ENCODE measurements around the gene FASTKD3.

The FASTKD3 gene

DNA sequence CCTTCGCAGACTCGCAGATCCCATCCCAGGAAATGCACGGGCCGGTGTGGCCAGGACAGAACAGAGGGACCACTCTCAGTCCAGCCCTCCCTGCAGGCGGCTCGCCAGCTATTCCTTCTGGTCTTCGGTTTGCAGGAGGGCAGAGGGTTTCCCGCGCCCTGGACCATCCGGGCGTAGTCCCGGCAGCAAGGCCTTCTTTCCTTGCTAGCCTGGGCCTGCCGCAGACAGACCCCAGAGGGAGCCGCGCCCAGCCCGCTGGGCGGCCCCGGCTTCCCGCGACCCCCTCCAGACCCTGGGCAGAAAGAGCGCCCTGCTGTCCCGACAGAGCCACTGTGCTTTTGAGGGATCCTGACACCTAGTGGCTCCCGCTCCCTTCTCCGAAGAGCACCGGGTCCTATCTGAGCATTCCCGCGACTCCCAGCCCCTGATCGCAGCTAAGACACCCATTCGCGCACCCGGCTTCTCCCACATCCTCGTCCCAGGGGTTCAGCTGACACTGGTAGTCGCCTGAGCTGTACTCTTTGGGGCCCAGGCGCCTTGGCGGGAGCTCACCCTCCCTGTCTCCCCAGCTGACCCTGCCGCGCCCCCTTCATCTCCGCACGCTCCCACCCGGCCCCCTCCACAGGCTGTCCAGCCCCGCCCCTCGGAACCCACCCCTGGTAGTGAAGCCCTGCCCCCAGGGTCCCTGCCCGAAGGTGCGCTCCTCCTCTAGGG is 19.0 kb downstream of the FASTKD3 start:
- peak in 1 of 2 donors; percentile 3 for DNase-seq (ENCODE audit: low read depth in 2 of 2)

- no peak for DNase-seq (ENCODE audit: low read depth in 2 of 2)
Observed at GRCh38 chr5:7848296-7848695, 20.5 kb downstream of the FASTKD3 start.

DNA sequence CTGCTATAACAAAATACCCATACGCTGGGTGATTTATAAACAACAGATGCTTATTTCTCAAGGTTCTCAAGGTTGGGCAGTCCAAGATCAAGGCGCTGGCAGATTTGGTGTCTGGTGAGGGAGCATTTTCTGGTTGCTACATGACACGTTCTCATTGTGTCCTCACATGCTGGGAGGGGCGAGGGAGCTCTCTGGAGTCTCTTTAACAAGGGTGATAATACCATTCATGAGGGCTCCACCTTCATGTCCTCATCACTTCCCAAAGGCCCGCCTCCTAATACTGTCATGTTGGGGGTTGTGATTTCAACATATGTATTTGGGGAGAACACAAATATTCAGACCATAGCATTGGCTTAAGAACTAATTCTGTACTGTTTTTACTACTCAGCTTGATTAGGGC is 22.5 kb downstream of the FASTKD3 start:
- no peak for DNase-seq (ENCODE audit: low read depth in 2 of 2)

DNA sequence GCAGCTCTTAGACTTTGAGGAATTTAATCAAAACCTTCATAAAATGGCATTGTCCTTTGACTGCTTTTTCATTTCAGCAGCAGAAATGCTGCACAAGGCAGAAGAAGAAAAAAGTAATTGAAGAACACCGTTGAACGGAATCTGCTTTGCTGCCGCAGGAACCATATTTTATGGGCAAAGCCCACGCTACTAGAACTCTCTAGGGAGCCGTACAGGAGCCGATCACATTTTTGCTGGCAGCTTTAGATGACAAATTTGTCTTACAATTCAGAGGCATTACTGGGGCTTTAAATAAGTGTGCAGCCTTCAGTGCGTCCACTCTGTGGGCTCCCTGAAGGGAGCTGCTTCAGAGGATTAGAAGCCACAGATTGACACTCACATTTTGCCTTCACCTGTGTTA is 23.3 kb downstream of the FASTKD3 start:
- no peak for DNase-seq (ENCODE audit: low read depth in 2 of 2)

- DNase-seq (ENCODE audit: low read depth in 2 of 2) = no peak
Observed at GRCh38 chr5:7844901-7845300, 23.9 kb downstream of the FASTKD3 start.

- no peak for DNase-seq (ENCODE audit: low read depth in 2 of 2)
Observed at GRCh38 chr5:7842531-7842930, 26.3 kb downstream of the FASTKD3 start.

GRCh38 chr5:7837403-7837802 is 31.4 kb downstream of the FASTKD3 start:
- no peak for DNase-seq (ENCODE audit: low read depth in 2 of 2)

- no peak for DNase-seq (ENCODE audit: low read depth in 2 of 2)
Observed at GRCh38 chr5:7834982-7835381, 33.8 kb downstream of the FASTKD3 start.

DNA sequence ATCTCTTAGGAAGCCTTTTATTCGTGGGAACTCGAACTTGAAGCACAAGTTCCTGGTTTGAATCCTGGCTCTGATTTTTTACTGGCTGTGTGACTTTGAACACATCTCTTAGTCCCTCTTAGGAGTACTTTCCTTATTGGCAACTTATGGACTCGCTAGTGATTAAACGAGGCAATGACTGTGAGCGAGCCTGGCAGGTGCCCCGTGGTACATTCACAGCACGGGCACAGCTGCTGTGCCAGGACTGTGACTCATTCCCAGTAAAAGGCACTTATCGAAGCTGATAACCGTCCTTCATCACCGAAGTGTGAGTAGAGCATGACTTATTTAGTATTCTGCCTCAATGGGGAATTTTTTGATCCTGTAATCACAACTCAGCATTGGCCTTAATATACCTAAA is 40.6 kb downstream of the FASTKD3 start:
- DNase-seq (ENCODE audit: low read depth in 2 of 2) = no peak

DNA sequence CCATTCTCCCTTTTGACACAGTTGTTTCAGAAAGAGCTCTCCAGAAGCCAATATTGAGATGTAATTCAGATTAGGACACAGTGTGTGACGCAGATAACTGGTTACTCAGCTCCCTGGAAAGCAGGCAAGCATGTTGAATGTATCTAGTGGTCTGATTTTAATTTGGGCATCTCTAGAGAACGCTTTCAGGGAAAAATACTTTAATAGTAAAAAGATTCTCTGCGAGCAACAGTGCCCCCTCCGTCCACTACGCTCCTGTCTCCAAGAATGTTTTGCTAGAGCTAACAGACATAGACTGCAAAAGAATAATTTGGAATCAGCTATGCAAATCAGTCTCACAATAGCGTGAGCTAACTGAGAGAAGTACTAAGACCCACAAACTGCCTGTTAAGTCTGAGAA is 41.2 kb downstream of the FASTKD3 start:
- no peak for DNase-seq (ENCODE audit: low read depth in 2 of 2)

- no peak for DNase-seq (ENCODE audit: low read depth in 2 of 2)
Observed at GRCh38 chr5:7825630-7826029, 43.2 kb downstream of the FASTKD3 start.

GRCh38 chr5:7824995-7825394 is 43.8 kb downstream of the FASTKD3 start:
- no peak for DNase-seq (ENCODE audit: low read depth in 2 of 2)

DNA sequence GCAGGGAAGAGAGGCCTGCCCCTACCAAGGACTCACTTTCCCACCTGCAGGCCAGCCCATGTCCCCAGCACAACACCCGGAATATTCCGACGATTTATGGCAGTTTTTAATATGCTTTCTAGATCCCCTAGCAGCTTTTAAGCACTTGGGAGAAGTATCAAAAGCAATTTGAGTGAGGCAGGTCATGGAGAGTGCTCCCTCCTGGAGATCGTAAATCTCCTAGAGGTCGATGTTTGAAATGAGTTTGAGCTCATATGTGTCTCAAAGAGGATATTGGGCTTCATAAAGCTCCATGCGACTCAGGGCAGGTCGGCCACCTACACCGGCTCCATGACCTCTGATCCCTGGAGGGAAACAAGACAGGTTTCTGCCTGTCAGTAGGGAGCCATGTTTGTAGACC is 45.2 kb downstream of the FASTKD3 start:
- DNase-seq (ENCODE audit: low read depth in 2 of 2) = no peak

- DNase-seq (ENCODE audit: low read depth in 2 of 2) = no peak
Observed at GRCh38 chr5:7822449-7822848, 46.4 kb downstream of the FASTKD3 start.

DNA sequence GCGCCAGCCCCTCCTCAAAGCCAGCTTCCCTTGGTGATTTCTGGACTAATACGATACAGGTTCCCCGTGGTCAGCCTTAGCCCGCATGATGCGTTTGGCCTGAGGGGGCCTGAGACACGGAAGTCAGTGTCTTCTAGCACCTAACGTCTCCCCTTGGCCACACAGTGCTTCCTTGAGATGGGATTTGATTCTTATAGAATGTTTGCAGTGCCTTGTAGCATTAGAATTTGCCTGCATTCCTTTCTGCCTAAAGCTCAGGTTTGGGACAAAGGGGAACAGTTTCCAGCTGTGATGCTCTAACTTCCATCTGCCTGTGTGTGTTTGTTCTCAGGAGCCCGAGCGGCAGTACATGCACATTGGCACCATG is 52.3 kb downstream of the FASTKD3 start:
- no peak for DNase-seq (ENCODE audit: low read depth in 2 of 2)

GRCh38 chr5:7815892-7816534 is 52.8 kb downstream of the FASTKD3 start:
- DNase-seq (ENCODE audit: low read depth in 2 of 2) = peak; percentile 36 to 59

GRCh38 chr5:7814816-7815215 is 54.0 kb downstream of the FASTKD3 start:
- DNase-seq (ENCODE audit: low read depth in 2 of 2) = no peak

- no peak for DNase-seq (ENCODE audit: low read depth in 2 of 2)
Observed at GRCh38 chr5:7813576-7813975, 55.3 kb downstream of the FASTKD3 start.

DNA sequence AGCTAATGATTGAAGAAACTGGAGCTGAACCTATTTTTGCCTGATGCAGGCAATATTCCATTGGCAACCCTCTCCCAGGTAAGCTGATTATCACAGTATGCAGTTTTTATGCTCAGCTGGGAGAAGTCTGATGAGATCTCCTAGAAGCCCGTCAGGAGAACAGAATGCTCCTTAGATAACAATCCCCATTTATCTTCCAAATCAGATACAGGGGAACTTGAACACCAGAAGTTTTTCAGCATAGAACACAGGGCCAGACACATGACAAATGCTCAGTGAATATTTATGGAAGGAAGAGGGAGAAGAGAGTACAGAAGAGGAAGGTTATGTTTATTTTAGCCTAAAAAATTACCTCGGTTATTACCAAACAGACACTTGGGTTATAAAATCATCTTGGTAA is 55.8 kb downstream of the FASTKD3 start:
- DNase-seq (ENCODE audit: low read depth in 2 of 2) = no peak

DNA sequence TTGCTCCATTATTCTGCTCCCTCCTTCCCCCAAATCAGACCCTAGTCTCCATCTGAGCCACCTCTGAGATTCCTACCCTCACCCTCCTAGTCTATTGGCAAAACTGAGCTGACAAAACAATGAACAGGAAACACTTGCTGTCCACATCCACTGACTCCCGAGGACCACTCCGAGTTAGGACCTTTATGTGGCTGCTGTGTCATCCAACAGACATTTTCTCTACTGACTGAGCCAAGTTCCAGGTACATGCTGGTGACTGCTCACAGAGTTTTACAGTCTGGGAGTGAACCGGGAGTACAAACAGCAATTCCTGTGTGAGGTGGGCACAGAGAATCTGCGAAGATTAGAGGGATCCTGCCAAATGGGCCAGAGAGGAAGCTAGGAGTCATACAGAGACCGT is 57.1 kb downstream of the FASTKD3 start:
- DNase-seq (ENCODE audit: low read depth in 2 of 2) = no peak
